Upper lobe of right lung (tissue), 1 donor: ENCODE data around the gene WWP2. TPM values are rescaled to one million over a fixed set of nuclear protein-coding genes. Genes with fewer than 3 reads are reported as not detected.
"Not testable (repeated sequence)": the region's sequence is repeated elsewhere in the genome, so short reads cannot be mapped to it uniquely, and the experiment has no call there.

Experiments
- ATAC-seq: fragments of 200-7000 bp; cut with Tn5 transposase; one replicate; pipeline ENCODE4 v1.9.1; 2020; ENCODE audit warnings: mild to moderate bottlenecking, moderate library complexity
- DNase-seq: peaks from one replicate; pipeline ENCODE4 v3.0.0-alpha.2; 2020
- H3K27ac ChIP-seq: fragments of 200-600 bp; one replicate; pipeline ENCODE4 v1.8.0; 2022
- H3K27me3 ChIP-seq: fragments of 200-600 bp; one replicate; pipeline ENCODE4 v1.8.0; 2022; ENCODE audit warnings: mild to moderate bottlenecking
- H3K36me3 ChIP-seq: fragments of 200-600 bp; one replicate; pipeline ENCODE4 v1.8.0; 2022
- H3K4me1 ChIP-seq: fragments of 200-600 bp; one replicate; pipeline ENCODE4 v1.8.0; 2022
- H3K4me3 ChIP-seq: fragments of 200-600 bp; one replicate; pipeline ENCODE4 v1.8.0; 2022; ENCODE audit warnings: mild to moderate bottlenecking
- H3K9me3 ChIP-seq: fragments of 200-600 bp; one replicate; pipeline ENCODE4 v1.8.0; 2022
- intact Hi-C: fragments of 100-400 bp; cut with DNase I; formaldehyde crosslinking; loops from one replicate; pipeline ENCODE4 v1.11.0; 2022
- microRNA-seq: library from miRNA; unstranded; fragments of <30 nt; microRNA quantifications from one replicate; pipeline ENCODE4 v1.2.0, GENCODE V29; 2020; ENCODE audit warnings: borderline microRNAs expressed
- total RNA-seq: library from RNA; stranded (reverse); fragmentation: NEBNext Ultra II Directional; extraction: Animal tissue kit (Norgen Biotek cat#: 25700); gene quantifications from one replicate; pipeline ENCODE4 v1.2.1, GENCODE V29; 2021
- donor health status: DM: no; HTN: yes; CAD: no; lungs with severe emphysema.

WWP2 gene
- total RNA-seq, 1 donor from 2014 or later = 71.9 TPM

GRCh38 chr16:69968125-69968524 lies 206.0 kb downstream of the WWP2 start:
- ATAC-seq = not testable (repeated sequence)

GRCh38 chr16:69969657-69970056 lies 207.5 kb downstream of the WWP2 start:
- intact Hi-C loops, H3K36me3 ChIP-seq, H3K4me3 ChIP-seq: not testable (repeated sequence)

More at GRCh38 chr16:69968125-69968524, 206.0 kb downstream of the WWP2 start:
- H3K9me3 ChIP-seq, DNase-seq, H3K27ac ChIP-seq, H3K4me1 ChIP-seq, intact Hi-C loops, H3K4me3 ChIP-seq, H3K27me3 ChIP-seq, H3K36me3 ChIP-seq: not testable (repeated sequence)

GRCh38 chr16:69972120-69972519 lies 210.0 kb downstream of the WWP2 start:
- H3K4me1 ChIP-seq, ATAC-seq, H3K9me3 ChIP-seq, H3K27ac ChIP-seq, H3K27me3 ChIP-seq, intact Hi-C loops, DNase-seq, H3K4me3 ChIP-seq, H3K36me3 ChIP-seq: not testable (repeated sequence)

More at GRCh38 chr16:69969657-69970056, 207.5 kb downstream of the WWP2 start:
- not testable (repeated sequence) for H3K4me1 ChIP-seq, DNase-seq, H3K27me3 ChIP-seq, H3K9me3 ChIP-seq, H3K27ac ChIP-seq, ATAC-seq

GRCh38 chr16:69972935-69973334 lies 210.8 kb downstream of the WWP2 start:
- H3K9me3 ChIP-seq, DNase-seq, H3K4me1 ChIP-seq, H3K36me3 ChIP-seq, intact Hi-C loops, H3K27ac ChIP-seq, H3K27me3 ChIP-seq, ATAC-seq, H3K4me3 ChIP-seq: not testable (repeated sequence)

GRCh38 chr16:69985196-69985595 lies 223.1 kb downstream of the WWP2 start:
- ATAC-seq, H3K27ac ChIP-seq, H3K36me3 ChIP-seq, H3K9me3 ChIP-seq, H3K4me1 ChIP-seq, DNase-seq, intact Hi-C loops, H3K27me3 ChIP-seq, H3K4me3 ChIP-seq: not testable (repeated sequence)

Small RNA genes within 50 kb of the gene (microRNA-seq; reads per million reads assigned to microRNA genes)
- gene MIR140 = 2,006 reads per million, percentile 88 among the genes with 10 or more reads in this experiment

Other genes starting within 250 kb of the WWP2 start
- 62.3 TPM for gene NFAT5, start 196.4 kb upstream of the WWP2 start, total RNA-seq
- 77.7 TPM for gene NQO1, start 35.8 kb upstream of the WWP2 start, total RNA-seq
- gene NOB1, start 7.4 kb upstream of the WWP2 start, total RNA-seq = 32.0 TPM
- gene CLEC18A, start 189.0 kb downstream of the WWP2 start, total RNA-seq = 2.0 TPM